ENCODE data around the gene GNG12.

DNA sequence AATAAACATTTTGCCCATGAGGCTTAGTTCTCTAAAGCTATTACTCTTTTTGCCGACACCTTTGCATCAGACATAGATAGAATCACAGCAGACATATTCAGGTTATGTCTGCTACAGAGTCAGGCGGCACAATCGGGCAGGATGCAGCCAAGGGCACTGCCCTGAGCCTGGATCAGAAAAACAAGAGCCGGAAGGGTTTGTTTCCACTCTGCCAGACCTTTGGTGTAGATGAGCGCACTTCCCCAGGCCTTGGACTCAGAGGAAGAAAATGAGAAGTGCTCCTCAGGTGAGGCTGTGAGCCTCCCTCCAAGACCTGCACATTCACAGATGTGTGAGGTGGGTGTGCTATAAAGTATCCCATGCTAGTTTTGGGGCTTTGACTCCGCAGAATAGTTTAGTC is 43.7 kb downstream of the GNG12 start:
- no peak for TF ChIP-seq EP300 (IDR thresholded peaks at IDR 0.05)
- no peak for TF ChIP-seq POLR2A (IDR thresholded peaks at IDR 0.05)
- no peak for TF ChIP-seq POLR2AphosphoS5 (IDR thresholded peaks at IDR 0.05)
- TF ChIP-seq, protein P1, sequence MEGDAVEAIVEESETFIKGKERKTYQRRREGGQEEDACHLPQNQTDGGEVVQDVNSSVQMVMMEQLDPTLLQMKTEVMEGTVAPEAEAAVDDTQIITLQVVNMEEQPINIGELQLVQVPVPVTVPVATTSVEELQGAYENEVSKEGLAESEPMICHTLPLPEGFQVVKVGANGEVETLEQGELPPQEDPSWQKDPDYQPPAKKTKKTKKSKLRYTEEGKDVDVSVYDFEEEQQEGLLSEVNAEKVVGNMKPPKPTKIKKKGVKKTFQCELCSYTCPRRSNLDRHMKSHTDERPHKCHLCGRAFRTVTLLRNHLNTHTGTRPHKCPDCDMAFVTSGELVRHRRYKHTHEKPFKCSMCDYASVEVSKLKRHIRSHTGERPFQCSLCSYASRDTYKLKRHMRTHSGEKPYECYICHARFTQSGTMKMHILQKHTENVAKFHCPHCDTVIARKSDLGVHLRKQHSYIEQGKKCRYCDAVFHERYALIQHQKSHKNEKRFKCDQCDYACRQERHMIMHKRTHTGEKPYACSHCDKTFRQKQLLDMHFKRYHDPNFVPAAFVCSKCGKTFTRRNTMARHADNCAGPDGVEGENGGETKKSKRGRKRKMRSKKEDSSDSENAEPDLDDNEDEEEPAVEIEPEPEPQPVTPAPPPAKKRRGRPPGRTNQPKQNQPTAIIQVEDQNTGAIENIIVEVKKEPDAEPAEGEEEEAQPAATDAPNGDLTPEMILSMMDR (IDR thresholded peaks at IDR 0.05), result no peak

Data from stomach (tissue), 4 donors.